ENCODE measurements around the gene KLHDC10.

- TF ChIP-seq SRSF9 (IDR thresholded peaks at IDR 0.05; ENCODE audit: borderline replicate concordance, insufficient read depth, low read depth, low read length, poor library complexity, severe bottlenecking), result no peak
- TF ChIP-seq ZNF232 (CRISPR knock-in tag; IDR thresholded peaks at IDR 0.05; ENCODE audit: borderline replicate concordance), result no peak
Observed at GRCh38 chr7:130127821-130128317, 57.5 kb downstream of the KLHDC10 start.
